OCI-M1 (cell line): ENCODE data around the gene KRTAP12-4.
"Not testable (repeated sequence)": the region's sequence is repeated elsewhere in the genome, so short reads cannot be mapped to it uniquely, and the experiment has no call there.

Experiments
- DNase-seq: peaks from one replicate; lab custom pipeline; 2025; lab: John Stamatoyannopoulos, UW

Gene KRTAP12-4

GRCh38 chr21:44610157-44610843 lies 44.2 kb downstream of the KRTAP12-4 start:
- not testable (repeated sequence) for DNase-seq

GRCh38 chr21:44609193-44609592 lies 45.3 kb downstream of the KRTAP12-4 start:
- no peak for DNase-seq

DNA sequence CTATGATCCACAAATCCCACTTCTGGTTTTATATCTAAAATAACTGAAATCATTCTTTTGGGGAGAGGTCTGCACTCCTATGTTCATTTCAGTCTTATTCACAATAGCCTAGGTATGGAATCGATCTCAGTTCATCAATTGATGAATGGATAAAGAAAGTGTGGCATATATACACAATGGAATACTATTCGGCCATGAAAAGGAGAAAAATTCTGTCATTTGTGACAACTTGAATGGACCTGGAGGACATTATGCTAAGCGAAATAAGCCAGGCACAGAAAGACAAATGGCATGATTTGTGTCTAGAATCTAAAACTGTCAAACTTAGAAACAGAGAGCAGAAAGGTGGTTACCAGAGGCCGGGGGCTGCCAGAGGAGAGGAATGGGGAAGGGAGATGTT lies 48.0 kb downstream of the KRTAP12-4 start:
- DNase-seq, result no peak
